Inflammatory macrophage treated with lipopolysaccharide for 1 hour (primary cell): ENCODE measurements around the gene TLR10.
"Not testable (repeated sequence)": the region's sequence is repeated elsewhere in the genome, so short reads cannot be mapped to it uniquely, and the experiment has no call there.

Experiments
- DNase-seq, 2 donors: peaks; one replicate each; pipeline ENCODE4 v3.0.0-alpha.2; 2020 to 2022

TLR10 gene

GRCh38 chr4:38766940-38767339 is 15.8 kb downstream of the TLR10 start:
- DNase-seq, result not testable (repeated sequence)

GRCh38 chr4:38765382-38765781 is 17.4 kb downstream of the TLR10 start:
- peak in 1 of 2 donors; percentile 53 for DNase-seq

DNA sequence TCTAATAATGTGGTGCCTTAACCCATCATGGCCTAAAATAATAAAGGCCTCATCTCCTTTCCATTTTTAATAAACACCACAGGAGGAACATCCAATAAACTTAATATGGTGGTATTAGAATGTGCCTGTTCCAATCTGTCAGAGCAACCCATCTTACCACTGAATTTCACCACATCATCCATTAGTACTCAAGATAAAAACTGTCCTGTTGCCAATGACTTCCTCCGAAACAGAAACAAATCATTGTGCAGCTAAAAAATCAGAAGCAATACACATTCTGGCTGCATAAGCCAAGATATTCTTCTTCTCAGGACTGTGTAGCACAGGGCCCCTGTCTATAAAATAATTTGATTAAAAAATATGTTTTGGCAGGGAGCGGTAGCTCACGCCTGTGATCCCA is 18.5 kb downstream of the TLR10 start:
- no peak for DNase-seq

DNA sequence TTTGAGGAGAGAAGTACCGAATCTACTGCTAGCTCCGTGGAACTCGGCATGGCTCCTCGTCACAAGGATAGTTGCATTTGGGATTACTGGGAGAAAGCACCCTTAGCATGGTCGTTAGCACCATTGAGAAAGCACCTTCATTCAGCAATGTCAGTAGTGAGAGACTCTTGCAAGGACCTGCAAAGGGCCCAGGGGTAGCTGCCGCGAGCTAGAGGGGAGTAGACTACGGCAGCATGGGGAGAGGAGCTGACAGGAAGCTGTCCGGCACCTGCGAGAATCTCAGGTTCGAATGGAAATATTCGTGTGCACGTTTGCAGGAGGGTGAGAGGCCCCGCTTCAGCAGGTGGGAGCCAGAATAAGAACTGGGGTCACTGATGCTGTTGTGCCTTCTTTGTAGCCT is 20.2 kb downstream of the TLR10 start:
- DNase-seq, result no peak

DNA sequence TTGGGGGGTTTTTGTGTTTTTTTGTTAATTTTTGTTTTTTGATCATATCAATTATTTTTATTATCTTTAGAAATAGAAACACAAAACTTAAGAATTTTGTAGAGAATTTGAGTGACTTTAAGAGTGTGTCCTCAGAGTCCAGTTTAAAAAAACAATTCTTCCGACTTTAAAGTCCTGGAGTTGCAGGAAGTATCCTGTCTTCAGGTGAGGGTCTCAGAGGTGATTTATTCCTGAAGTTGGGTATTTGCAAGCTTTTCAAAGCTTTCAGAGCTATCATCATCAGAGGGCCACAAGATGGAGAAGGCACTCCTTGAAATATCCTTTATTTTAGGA is 23.0 kb downstream of the TLR10 start:
- no peak for DNase-seq

DNA sequence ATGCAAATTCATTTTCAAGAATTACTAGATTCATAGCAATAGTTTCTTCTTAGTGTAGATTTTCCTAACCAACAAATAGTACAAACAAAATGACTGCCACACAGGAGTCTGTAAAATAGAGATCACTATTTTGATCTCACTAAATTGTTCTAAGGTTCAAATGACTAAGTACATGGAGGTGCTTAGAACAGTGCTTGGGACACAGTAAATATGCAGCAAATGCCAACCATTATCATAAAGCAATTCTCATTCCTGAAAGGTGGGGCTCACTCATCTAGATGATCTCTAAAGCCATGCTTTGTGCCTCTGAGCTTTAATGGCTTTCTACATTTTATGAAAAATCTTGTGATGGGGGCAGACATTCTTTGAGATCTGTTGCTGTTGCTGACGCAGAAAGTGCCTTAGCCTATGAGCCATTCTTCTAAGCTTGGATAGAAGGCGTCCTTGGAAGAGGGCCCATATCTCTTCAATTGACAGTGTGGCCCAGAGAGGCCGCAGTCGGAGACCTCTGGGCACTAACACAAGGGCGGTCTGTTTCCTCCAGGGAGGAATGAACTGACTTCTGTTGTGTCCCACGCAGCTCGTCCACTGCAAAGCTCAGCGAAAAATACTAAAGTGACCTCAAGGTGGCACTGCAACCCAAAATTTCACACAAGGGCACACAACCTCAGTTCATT is 23.5 kb downstream of the TLR10 start:
- peak; percentile 65 to 88 for DNase-seq

GRCh38 chr4:38757945-38758600 is 24.7 kb downstream of the TLR10 start:
- no peak for DNase-seq

DNA sequence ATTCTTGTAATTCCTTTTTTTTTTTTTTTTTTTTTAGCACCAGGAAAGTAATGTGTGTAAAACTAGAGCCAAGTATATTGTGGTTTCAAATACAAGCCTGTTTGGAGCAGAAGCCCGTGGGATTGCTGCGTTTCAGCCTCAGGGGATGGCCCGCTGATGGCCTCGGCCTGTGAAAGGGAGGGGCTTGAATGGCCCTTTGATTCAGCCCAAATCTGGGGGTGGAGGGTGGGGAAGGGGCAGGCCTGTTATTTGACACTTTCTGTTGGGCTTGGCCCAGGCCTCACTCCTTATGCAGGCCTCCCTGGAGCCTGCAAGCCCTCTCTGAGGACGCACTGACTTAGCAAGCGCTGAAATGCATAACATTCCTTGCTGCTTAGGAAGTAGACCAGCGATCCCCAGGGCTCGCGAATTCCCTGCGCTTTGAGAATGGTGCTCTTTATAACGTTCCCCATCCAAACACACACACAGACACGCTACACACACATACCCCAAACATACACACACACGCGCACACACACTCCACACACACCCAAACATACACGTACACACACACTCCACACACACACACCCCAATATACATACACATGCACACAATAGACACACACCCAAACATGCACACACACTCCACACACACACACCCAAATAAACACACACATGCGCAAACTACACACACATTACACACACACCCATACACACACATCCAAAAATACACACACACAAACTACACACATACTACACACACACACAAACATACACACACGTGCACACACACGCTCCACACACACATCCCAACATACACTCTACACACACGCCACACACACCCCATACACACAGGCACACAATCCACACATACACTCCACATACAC is 29.6 kb downstream of the TLR10 start:
- DNase-seq, result no peak

GRCh38 chr4:38752372-38752940 is 30.3 kb downstream of the TLR10 start:
- peak; percentile 49 to 59 for DNase-seq

- DNase-seq, result no peak
These were observed 31.3 kb downstream of the TLR10 start for GRCh38 chr4:38751341-38752010.

- DNase-seq, result no peak
These were observed 33.5 kb downstream of the TLR10 start for GRCh38 chr4:38749336-38749735.

GRCh38 chr4:38747629-38748028 is 35.2 kb downstream of the TLR10 start:
- DNase-seq, result no peak

- no peak for DNase-seq
These were observed 36.9 kb downstream of the TLR10 start for GRCh38 chr4:38745881-38746280.

- DNase-seq, result peak; percentile 79 to 83
These were observed 38.9 kb downstream of the TLR10 start for GRCh38 chr4:38743866-38744265.

GRCh38 chr4:38740303-38740702 is 42.5 kb downstream of the TLR10 start:
- DNase-seq, result no peak

- no peak for DNase-seq
These were observed 43.6 kb downstream of the TLR10 start for GRCh38 chr4:38738940-38739803.

- no peak for DNase-seq
These were observed 46.9 kb downstream of the TLR10 start for GRCh38 chr4:38735870-38736269.

DNA sequence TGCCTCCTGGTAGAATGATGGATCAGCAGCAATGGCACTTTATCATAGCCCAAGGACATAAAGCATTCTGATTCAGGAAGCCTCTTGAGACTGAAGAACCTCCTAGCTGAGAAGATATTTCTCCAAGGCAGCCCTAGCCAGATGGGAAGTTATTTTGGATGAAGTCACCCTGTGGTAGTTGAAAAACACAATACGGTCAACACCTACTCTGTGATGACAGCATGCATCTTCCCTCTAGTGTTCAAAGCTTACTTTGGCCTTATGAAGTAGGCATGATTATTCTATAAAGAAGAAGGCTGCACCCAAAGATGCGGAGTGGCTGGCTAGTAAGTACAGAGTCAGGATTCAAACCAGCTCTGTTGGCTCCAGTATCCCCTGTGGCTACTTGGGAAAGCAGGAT is 47.9 kb downstream of the TLR10 start:
- peak; percentile 63 to 82 for DNase-seq

GRCh38 chr4:38734446-38734845 is 48.3 kb downstream of the TLR10 start:
- DNase-seq, result peak in 1 of 2 donors; percentile 25

DNA sequence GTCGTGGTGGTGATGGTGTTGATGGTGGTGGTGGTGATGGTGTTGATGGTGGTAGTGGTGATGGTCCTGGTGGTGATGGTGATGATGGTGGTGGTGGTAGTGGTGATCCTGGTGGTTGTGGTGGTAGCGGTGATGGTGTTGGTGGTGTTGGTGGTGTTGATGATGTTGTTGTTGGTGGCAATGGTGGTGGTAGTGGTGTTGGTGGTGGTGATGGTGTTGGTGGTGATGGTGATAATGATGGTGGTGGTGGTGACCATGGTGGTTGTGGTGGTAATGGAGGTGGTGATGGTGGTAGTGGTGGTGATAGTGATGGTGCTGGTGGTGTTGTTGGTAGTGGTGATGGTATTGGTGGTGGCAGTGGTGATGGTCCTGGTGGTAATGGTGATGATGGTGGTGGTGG is 49.1 kb downstream of the TLR10 start:
- DNase-seq, result no peak

DNA sequence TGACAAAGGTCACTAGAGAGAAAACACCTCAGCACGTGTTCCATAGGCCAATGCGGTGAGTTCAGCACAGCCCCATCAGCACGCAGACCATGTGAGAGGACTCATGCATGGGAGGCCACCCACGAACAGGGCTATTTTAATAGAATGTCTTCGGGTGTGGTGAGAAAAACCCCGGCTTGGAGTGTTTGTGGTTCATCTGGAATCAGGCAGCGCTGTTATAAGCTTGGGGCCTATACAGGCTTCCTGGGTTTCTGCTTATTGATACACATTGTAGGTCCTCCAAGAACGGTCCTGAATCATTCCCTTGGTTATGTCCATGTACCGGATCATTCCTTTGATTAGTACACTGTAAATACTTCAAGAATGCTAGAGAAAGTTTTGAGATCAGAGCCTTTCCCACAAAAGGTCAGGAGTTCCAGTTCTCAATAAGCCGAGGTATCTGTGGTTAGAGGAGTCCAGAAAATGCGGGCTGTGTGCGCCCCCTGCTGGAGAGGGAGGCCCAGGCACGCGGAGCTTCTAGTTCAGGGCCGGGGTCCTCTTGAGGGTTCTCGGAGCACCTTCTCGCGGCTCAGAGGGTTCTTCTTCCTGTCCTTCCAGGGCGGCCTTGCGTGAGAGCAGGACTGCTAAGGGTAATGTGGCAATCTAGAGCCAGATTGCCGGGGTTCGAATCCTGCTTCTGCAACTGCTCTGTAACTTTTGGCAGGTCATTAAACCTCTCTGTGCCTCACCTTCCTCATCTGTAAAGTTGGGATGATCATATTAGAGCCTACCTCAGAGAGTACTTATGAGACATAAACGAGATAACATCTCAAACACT is 51.8 kb downstream of the TLR10 start:
- DNase-seq, result peak; percentile 50 to 83
